ENCODE results near the gene CSGALNACT2.

The CSGALNACT2 gene

GRCh38 chr10:43111921-43112607 lies 26.2 kb upstream of the CSGALNACT2 start:
- no peak for DNase-seq (ENCODE audit: low read depth in 2 of 2)

- DNase-seq (ENCODE audit: low read depth in 2 of 2), result no peak
These were observed 25.7 kb upstream of the CSGALNACT2 start for GRCh38 chr10:43112608-43112961.

- no peak for DNase-seq (ENCODE audit: low read depth in 2 of 2)
These were observed 24.8 kb upstream of the CSGALNACT2 start for GRCh38 chr10:43113201-43114087.

GRCh38 chr10:43114088-43114742 lies 24.0 kb upstream of the CSGALNACT2 start:
- no peak for DNase-seq (ENCODE audit: low read depth in 2 of 2)

GRCh38 chr10:43114743-43115611 lies 23.3 kb upstream of the CSGALNACT2 start:
- DNase-seq (ENCODE audit: low read depth in 2 of 2), result no peak

GRCh38 chr10:43115881-43116595 lies 22.2 kb upstream of the CSGALNACT2 start:
- no peak for DNase-seq (ENCODE audit: low read depth in 2 of 2)

- no peak for DNase-seq (ENCODE audit: low read depth in 2 of 2)
These were observed 21.6 kb upstream of the CSGALNACT2 start for GRCh38 chr10:43116596-43116995.

GRCh38 chr10:43117031-43117776 lies 21.0 kb upstream of the CSGALNACT2 start:
- no peak for DNase-seq (ENCODE audit: low read depth in 2 of 2)

GRCh38 chr10:43117777-43118583 lies 20.3 kb upstream of the CSGALNACT2 start:
- no peak for DNase-seq (ENCODE audit: low read depth in 2 of 2)

GRCh38 chr10:43118631-43119415 lies 19.4 kb upstream of the CSGALNACT2 start:
- DNase-seq (ENCODE audit: low read depth in 2 of 2), result no peak

GRCh38 chr10:43119416-43120115 lies 18.7 kb upstream of the CSGALNACT2 start:
- DNase-seq (ENCODE audit: low read depth in 2 of 2), result no peak

GRCh38 chr10:43120116-43120928 lies 17.9 kb upstream of the CSGALNACT2 start:
- DNase-seq (ENCODE audit: low read depth in 2 of 2), result no peak

- DNase-seq (ENCODE audit: low read depth in 2 of 2), result no peak
These were observed 17.3 kb upstream of the CSGALNACT2 start for GRCh38 chr10:43120929-43121314.

GRCh38 chr10:43121444-43121843 lies 16.8 kb upstream of the CSGALNACT2 start:
- no peak for DNase-seq (ENCODE audit: low read depth in 2 of 2)

- no peak for DNase-seq (ENCODE audit: low read depth in 2 of 2)
These were observed 16.1 kb upstream of the CSGALNACT2 start for GRCh38 chr10:43122096-43122495.

- no peak for DNase-seq (ENCODE audit: low read depth in 2 of 2)
These were observed 15.4 kb upstream of the CSGALNACT2 start for GRCh38 chr10:43122826-43123225.
